KMS-11 (cell line): ENCODE measurements around the gene ITGA1.
"Not testable (repeated sequence)": the region's sequence is repeated elsewhere in the genome, so short reads cannot be mapped to it uniquely, and the experiment has no call there.

Experiments
- H2AFZ ChIP-seq: fragments of 200-600 bp; sonication (generic); 2 replicates; pipeline ENCODE4 v1.6.1; 2016; ENCODE audit warnings: antibody characterized with exemption, mixed run types, low read depth
- H3K27ac ChIP-seq: fragments of 200-600 bp; sonication (generic); 2 replicates; pipeline ENCODE4 v1.6.1; 2016; ENCODE audit warnings: mild to moderate bottlenecking, mixed run types
- H3K27me3 ChIP-seq: fragments of 200-600 bp; sonication (generic); 2 replicates; pipeline ENCODE4 v1.6.1; 2017; ENCODE audit warnings: mild to moderate bottlenecking, low read depth, mixed run types, moderate library complexity; ENCODE audit not compliant: insufficient read depth
- H3K36me3 ChIP-seq: fragments of 200-600 bp; sonication (generic); 2 replicates; pipeline ENCODE4 v1.6.1; 2017; ENCODE audit warnings: mild to moderate bottlenecking, mixed run types; ENCODE audit not compliant: insufficient read depth
- H3K4me1 ChIP-seq: fragments of 200-600 bp; sonication (generic); 2 replicates; pipeline ENCODE4 v1.6.1; 2016; ENCODE audit warnings: mild to moderate bottlenecking, low read depth, mixed run types; ENCODE audit not compliant: poor library complexity, severe bottlenecking
- H3K4me2 ChIP-seq: fragments of 200-600 bp; sonication (generic); 2 replicates; pipeline ENCODE4 v1.7.0; 2016; ENCODE audit warnings: mild to moderate bottlenecking, mixed run types
- H3K4me3 ChIP-seq: fragments of 200-600 bp; sonication (generic); IDR thresholded peaks from 2 replicates; pipeline ENCODE4 v1.6.1; 2017; ENCODE audit warnings: low read depth, low read length, mixed read lengths; ENCODE audit not compliant: insufficient read depth
- H3K79me2 ChIP-seq: fragments of 200-600 bp; sonication (generic); 2 replicates; pipeline ENCODE4 v1.6.1; 2016; ENCODE audit warnings: low read depth, mixed run types; ENCODE audit not compliant: insufficient read depth
- H3K9ac ChIP-seq: fragments of 200-600 bp; sonication (generic); 2 replicates; pipeline ENCODE4 v1.6.1; 2016; ENCODE audit warnings: mild to moderate bottlenecking, mixed run types
- H4K20me1 ChIP-seq: fragments of 200-600 bp; sonication (generic); 2 replicates; pipeline ENCODE4 v1.6.1; 2016; ENCODE audit warnings: mild to moderate bottlenecking, mixed run types; ENCODE audit not compliant: insufficient read depth
- TF ChIP-seq, protein P1 (sequence below): fragments of 200-600 bp; sonication (generic); conservative IDR thresholded peaks from 2 replicates; pipeline ENCODE4 v1.6.1; 2017; ENCODE audit warnings: low read depth, mild to moderate bottlenecking, antibody characterized with exemption, low read length, moderate library complexity, mixed read lengths

Gene ITGA1

DNA sequence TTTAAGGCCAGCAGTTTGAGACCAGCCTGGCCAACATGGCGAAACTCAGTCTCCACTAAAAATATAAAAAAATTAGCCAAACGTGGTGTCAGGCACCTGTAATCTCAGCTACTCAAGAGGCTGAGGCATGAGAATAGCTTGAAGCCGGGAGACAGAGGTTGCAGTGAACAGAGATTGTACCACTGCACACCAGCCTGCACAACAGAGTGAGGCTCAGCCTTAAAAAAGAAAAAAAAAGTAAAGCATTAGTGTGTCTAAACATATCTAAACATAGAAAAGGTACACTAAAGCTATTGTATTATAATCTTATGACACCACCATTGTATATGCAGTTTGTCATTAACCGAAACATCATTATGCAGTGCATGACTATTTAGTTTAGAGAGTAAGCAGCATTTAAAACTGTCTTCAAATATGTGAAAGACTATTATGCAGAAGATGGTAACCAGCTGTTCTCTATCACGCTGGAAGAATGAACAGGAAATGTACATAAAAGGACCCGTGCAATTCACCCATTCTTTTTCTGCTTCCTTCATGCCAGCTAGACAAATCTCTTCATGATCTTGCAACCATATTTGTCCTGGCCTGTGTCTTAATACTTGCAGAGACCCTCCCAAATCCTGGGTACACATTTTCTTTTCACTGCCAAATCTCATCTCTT is 58.6 kb downstream of the ITGA1 start:
- Histone ChIP-seq H4K20me1 (no peaks in the 10 kb centered on the region), H3K4me2 (no peak overlapping the region)

DNA sequence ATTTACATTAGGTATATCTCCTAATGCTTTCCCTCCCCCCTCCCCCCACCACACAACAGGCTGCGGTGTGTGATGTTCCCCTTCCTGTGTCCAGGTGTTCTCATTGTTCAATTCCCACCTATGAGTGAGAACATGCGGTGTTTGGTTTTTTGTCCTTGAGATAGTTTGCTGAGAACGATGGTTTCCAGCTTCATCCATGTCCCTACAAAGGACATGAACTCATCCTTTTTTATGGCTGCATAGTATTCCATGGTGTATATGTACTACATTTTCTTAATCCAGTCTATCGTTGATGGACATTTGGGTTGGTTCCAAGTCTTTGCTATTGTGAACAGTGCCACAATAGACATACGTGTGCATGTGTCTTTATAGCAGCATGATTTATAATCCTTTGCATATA is 61.0 kb downstream of the ITGA1 start:
- not testable (repeated sequence) for H3K36me3 ChIP-seq, H3K4me3 ChIP-seq, H3K4me2 ChIP-seq, H2AFZ ChIP-seq, H3K27me3 ChIP-seq, H3K27ac ChIP-seq, H3K4me1 ChIP-seq, H3K9ac ChIP-seq, H3K79me2 ChIP-seq, H4K20me1 ChIP-seq

More for the DNA sequence above, 58.6 kb downstream of the ITGA1 start:
- no peaks in the 10 kb centered on the region for H3K27me3 ChIP-seq
- H3K4me1 ChIP-seq: no peaks in the 10 kb centered on the region
- H3K36me3 ChIP-seq: no peaks in the 10 kb centered on the region
- TF ChIP-seq, protein P1, sequence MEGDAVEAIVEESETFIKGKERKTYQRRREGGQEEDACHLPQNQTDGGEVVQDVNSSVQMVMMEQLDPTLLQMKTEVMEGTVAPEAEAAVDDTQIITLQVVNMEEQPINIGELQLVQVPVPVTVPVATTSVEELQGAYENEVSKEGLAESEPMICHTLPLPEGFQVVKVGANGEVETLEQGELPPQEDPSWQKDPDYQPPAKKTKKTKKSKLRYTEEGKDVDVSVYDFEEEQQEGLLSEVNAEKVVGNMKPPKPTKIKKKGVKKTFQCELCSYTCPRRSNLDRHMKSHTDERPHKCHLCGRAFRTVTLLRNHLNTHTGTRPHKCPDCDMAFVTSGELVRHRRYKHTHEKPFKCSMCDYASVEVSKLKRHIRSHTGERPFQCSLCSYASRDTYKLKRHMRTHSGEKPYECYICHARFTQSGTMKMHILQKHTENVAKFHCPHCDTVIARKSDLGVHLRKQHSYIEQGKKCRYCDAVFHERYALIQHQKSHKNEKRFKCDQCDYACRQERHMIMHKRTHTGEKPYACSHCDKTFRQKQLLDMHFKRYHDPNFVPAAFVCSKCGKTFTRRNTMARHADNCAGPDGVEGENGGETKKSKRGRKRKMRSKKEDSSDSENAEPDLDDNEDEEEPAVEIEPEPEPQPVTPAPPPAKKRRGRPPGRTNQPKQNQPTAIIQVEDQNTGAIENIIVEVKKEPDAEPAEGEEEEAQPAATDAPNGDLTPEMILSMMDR: no peak
- no peak overlapping the region for H3K4me3 ChIP-seq
- no peak overlapping the region for H3K27ac ChIP-seq
- H2AFZ ChIP-seq: no peak overlapping the region
- no peak overlapping the region for H3K9ac ChIP-seq
- no peaks in the 10 kb centered on the region for H3K79me2 ChIP-seq

DNA sequence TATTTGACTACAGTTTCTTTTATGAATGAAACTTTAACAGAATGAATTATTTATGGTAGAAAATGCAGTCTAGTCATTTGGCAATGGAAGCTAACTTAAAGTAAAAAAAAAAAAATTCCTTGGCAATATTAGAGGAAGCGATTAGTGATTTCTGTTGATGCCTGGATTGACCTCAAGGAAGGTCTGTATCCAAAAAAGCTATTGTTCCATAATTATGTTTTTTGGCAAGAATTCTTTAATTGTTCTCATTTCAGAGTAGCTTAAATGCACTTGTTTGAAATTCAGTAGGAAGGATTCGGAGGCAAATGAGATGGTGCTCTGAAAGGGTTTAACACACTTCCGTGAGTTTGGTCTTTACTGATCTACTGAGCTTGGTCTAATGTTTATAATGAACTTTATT is 61.8 kb downstream of the ITGA1 start:
- TF ChIP-seq, protein P1: no peak

DNA sequence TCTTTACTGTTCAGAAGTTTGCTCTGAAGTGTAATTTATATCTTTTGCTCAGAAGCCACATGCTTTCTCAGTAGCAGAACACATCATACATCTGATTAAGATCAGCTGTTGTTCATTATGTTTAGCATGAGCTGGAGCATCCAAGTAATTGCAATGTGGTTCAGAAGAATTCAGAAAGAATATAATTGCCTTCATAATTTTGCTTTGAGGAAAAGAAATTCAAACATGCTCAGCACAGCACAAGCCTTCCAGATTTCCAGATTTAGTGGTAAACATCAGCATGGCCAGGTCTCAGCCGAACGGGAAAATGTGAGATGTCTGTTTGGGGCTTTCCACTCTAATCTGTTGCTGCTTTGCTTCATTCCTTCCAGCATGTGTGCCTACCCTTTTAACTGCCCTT is 65.9 kb downstream of the ITGA1 start:
- H3K4me3 ChIP-seq: no peak overlapping the region
- no peak overlapping the region for H3K9ac ChIP-seq
- no peaks in the 10 kb centered on the region for H3K79me2 ChIP-seq
- no peaks in the 10 kb centered on the region for H3K27me3 ChIP-seq
- TF ChIP-seq, protein P1: no peak
- no peaks in the 10 kb centered on the region for H4K20me1 ChIP-seq
- no peak overlapping the region for H3K4me2 ChIP-seq
- H3K36me3 ChIP-seq: no peaks in the 10 kb centered on the region
- H3K27ac ChIP-seq: no peak overlapping the region
- no peak overlapping the region for H2AFZ ChIP-seq
- no peaks in the 10 kb centered on the region for H3K4me1 ChIP-seq

More for the DNA sequence above, 61.8 kb downstream of the ITGA1 start:
- no peaks in the 10 kb centered on the region for H3K27me3 ChIP-seq
- H3K79me2 ChIP-seq: no peaks in the 10 kb centered on the region
- no peak overlapping the region for H2AFZ ChIP-seq
- H4K20me1 ChIP-seq: no peaks in the 10 kb centered on the region
- no peak overlapping the region for H3K4me3 ChIP-seq
- no peak overlapping the region for H3K4me2 ChIP-seq
- H3K9ac ChIP-seq: no peak overlapping the region
- H3K36me3 ChIP-seq: no peaks in the 10 kb centered on the region
- H3K4me1 ChIP-seq: no peaks in the 10 kb centered on the region
- no peak overlapping the region for H3K27ac ChIP-seq

DNA sequence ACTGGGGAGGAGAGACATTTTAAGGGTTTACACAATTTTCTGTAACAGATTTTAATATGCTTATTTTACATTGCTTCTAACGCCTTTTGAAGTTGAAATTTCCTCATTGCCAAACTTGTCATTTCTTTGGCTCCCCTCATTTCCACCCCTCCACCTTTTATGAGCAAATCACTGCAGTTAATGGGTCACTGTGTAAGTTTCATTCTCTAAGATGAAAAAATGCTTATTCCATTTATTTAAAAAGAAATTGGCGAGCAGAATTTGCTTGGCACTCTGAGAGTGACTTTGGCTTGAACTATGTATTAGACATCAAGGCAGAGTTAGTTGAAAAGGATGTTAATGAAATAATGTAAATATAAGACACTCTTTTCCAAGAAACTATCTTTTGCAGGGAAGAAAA is 66.6 kb downstream of the ITGA1 start:
- Histone ChIP-seq H2AFZ (no peak overlapping the region), H3K4me3 (no peak overlapping the region), H3K27me3 (no peaks in the 10 kb centered on the region), H3K27ac (no peak overlapping the region), H3K4me1 (no peaks in the 10 kb centered on the region), H3K9ac (no peak overlapping the region), H4K20me1 (no peaks in the 10 kb centered on the region), H3K79me2 (no peaks in the 10 kb centered on the region), H3K4me2 (no peak overlapping the region), H3K36me3 (no peaks in the 10 kb centered on the region)
- TF ChIP-seq, protein P1: no peak
